ENCODE results near the gene SLC6A13. TPM values are rescaled to one million over a fixed set of nuclear protein-coding genes. Genes with fewer than 3 reads are reported as not detected.

The SLC6A13 gene
- total and polyA plus RNA-seq, 10 of the 15 experiments (the other 5 are each of a cell fraction or from before 2014, with no cell fraction given): 0.18 to 1.2 (median 0.20) TPM; not detected in 3

DNA sequence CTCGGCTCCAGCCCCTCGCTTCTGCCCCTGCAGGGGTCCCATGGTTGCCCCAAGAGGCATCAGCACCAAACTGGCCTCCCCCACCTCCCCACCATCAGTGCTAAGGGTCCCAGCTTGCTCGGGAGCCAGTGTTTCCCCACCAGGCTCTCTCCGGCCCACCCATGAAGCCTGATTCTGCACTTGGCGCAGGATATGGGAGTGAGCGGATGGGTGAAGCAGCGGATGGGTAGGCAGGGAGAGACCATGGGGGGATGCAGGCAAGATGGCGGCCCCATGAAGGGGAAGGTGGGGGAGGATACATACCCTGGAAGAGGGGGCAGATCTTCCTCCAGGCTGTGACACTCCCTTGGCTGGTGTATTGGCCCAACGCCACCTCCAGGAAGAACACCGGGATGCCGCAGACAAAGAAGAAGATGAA is 58.4 kb downstream of the SLC6A13 start:
- ChIA-PET RAD21 (ENCODE audit: unreplicated experiment) (no interaction called here), POLR2A (no interaction called here), CTCF (no interaction called here), SMC1A (ENCODE audit: uncharacterized antibody, unreplicated experiment) (no interaction called here)
- Histone ChIP-seq H3K9me3 (replicated peaks; ENCODE audit: control insufficient read depth, insufficient read depth, low read length) (no peaks in the 10 kb centered on the region), H4K20me1 (ENCODE audit: control insufficient read depth, insufficient read depth) (no peaks in the 10 kb centered on the region), H2AFZ (ENCODE audit: control insufficient read depth, low read depth, low read length) (no peak overlapping the region), H3K4me3 (no peak overlapping the region), H3K4me1 (ENCODE audit: control insufficient read depth, insufficient read depth, low read length) (no peaks in the 10 kb centered on the region), H3K27ac (ENCODE audit: control insufficient read depth, insufficient read depth) (no peak overlapping the region), H3K4me2 (ENCODE audit: control insufficient read depth, insufficient read depth) (no peak overlapping the region), H3K27me3 (replicated peaks in 1 of 2; ENCODE audit: control insufficient read depth in 2 of 2, insufficient read depth in 2 of 2, low read length in 1 of 2) (peaks cover 0 to 9% of the 10 kb centered on the region in 2 experiments; a peak in 2 of 4 replicates), H3K79me2 (ENCODE audit: control insufficient read depth, insufficient read depth, low read length) (no peaks in the 10 kb centered on the region), H3K9ac (ENCODE audit: control insufficient read depth, insufficient read depth, low read length) (no peak overlapping the region), H3K36me3 (ENCODE audit: control insufficient read depth in 2 of 2, insufficient read depth in 2 of 2, low read length in 1 of 2) (no peaks in the 10 kb centered on the region)
- WGBS (ENCODE audit: insufficient coverage, insufficient replicate concordance, low lambda C conversion rate, missing lambda C conversion rate): 48% methylated on average over 11 of the region's 11 CpGs
- intact Hi-C loops (cut with micrococcal nuclease; ENCODE audit: unreplicated experiment): no loop called here
- TF ChIP-seq EP300 (IDR thresholded peaks at IDR 0.05; ENCODE audit: borderline replicate concordance in 1 of 2, control insufficient read depth in 1 of 2, low read depth in 2 of 2, low read length in 2 of 2) (no peak), KLF5 (IDR thresholded peaks at IDR 0.05; ENCODE audit: partially characterized antibody) (no peak), MTA3 (IDR thresholded peaks at IDR 0.05; ENCODE audit: borderline replicate concordance, low read length) (no peak), RELA (IDR thresholded peaks at IDR 0.05; ENCODE audit: borderline replicate concordance, partially characterized antibody) (no peak), DPF2 (IDR thresholded peaks at IDR 0.05) (no peak), HCFC1 (IDR thresholded peaks at IDR 0.05; ENCODE audit: low read length) (no peak), WRNIP1 (IDR thresholded peaks at IDR 0.05; ENCODE audit: borderline replicate concordance, low read depth, low read length) (no peak), NBN (IDR thresholded peaks at IDR 0.05) (no peak), EED (IDR thresholded peaks at IDR 0.05; ENCODE audit: low read depth) (no peak), FOXM1 (IDR thresholded peaks at IDR 0.05; ENCODE audit: low read depth, low read length) (no peak)
- TF ChIP-seq, protein P1, sequence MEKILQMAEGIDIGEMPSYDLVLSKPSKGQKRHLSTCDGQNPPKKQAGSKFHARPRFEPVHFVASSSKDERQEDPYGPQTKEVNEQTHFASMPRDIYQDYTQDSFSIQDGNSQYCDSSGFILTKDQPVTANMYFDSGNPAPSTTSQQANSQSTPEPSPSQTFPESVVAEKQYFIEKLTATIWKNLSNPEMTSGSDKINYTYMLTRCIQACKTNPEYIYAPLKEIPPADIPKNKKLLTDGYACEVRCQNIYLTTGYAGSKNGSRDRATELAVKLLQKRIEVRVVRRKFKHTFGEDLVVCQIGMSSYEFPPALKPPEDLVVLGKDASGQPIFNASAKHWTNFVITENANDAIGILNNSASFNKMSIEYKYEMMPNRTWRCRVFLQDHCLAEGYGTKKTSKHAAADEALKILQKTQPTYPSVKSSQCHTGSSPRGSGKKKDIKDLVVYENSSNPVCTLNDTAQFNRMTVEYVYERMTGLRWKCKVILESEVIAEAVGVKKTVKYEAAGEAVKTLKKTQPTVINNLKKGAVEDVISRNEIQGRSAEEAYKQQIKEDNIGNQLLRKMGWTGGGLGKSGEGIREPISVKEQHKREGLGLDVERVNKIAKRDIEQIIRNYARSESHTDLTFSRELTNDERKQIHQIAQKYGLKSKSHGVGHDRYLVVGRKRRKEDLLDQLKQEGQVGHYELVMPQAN (conservative IDR thresholded peaks at IDR 0.05): no peak
- TF ChIP-seq, protein P2, sequence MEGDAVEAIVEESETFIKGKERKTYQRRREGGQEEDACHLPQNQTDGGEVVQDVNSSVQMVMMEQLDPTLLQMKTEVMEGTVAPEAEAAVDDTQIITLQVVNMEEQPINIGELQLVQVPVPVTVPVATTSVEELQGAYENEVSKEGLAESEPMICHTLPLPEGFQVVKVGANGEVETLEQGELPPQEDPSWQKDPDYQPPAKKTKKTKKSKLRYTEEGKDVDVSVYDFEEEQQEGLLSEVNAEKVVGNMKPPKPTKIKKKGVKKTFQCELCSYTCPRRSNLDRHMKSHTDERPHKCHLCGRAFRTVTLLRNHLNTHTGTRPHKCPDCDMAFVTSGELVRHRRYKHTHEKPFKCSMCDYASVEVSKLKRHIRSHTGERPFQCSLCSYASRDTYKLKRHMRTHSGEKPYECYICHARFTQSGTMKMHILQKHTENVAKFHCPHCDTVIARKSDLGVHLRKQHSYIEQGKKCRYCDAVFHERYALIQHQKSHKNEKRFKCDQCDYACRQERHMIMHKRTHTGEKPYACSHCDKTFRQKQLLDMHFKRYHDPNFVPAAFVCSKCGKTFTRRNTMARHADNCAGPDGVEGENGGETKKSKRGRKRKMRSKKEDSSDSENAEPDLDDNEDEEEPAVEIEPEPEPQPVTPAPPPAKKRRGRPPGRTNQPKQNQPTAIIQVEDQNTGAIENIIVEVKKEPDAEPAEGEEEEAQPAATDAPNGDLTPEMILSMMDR (IDR thresholded peaks at IDR 0.05 in 2 of 3, conservative IDR thresholded peaks at IDR 0.05 in 1 of 3; ENCODE audit: control insufficient read depth in 2 of 3, extremely low read depth in 1 of 3, insufficient read depth in 1 of 3, low read depth in 3 of 3, low read length in 3 of 3): no peak
- TF ChIP-seq, protein P3, sequence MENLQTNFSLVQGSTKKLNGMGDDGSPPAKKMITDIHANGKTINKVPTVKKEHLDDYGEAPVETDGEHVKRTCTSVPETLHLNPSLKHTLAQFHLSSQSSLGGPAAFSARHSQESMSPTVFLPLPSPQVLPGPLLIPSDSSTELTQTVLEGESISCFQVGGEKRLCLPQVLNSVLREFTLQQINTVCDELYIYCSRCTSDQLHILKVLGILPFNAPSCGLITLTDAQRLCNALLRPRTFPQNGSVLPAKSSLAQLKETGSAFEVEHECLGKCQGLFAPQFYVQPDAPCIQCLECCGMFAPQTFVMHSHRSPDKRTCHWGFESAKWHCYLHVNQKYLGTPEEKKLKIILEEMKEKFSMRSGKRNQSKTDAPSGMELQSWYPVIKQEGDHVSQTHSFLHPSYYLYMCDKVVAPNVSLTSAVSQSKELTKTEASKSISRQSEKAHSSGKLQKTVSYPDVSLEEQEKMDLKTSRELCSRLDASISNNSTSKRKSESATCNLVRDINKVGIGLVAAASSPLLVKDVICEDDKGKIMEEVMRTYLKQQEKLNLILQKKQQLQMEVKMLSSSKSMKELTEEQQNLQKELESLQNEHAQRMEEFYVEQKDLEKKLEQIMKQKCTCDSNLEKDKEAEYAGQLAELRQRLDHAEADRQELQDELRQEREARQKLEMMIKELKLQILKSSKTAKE (IDR thresholded peaks at IDR 0.05; ENCODE audit: low read depth, poor library complexity, severe bottlenecking): no peak
- DNase-seq (ENCODE audit: low read depth, low spot score) (no peak), ATAC-seq (no peak), FAIRE-seq (no peak)
- in situ Hi-C loops (cut with MboI): no loop called here
- BruUV-seq (replicated peaks): no TSS peak
